Measurements from ENCODE around the gene NTRK1. TPM values are rescaled to one million over a fixed set of nuclear protein-coding genes. Genes with fewer than 3 reads are reported as not detected.

The NTRK1 gene
- total and polyA plus RNA-seq, 2 of the 4 experiments (the other 2 are of a cell fraction): not detected

- no peak overlapping the region for H2AK9ac ChIP-seq (replicated peaks; ENCODE audit: low read depth, low read length, poor library complexity)
- TF ChIP-seq RCOR1 (IDR thresholded peaks at IDR 0.05; ENCODE audit: insufficient replicate concordance, low read length): no peak
- TF ChIP-seq CTCF (conservative IDR thresholded peaks at IDR 0.05; ENCODE audit: low read depth, low read length): no peak
- no peak for TF ChIP-seq RAD21 (IDR thresholded peaks at IDR 0.05; ENCODE audit: low read length)
- TF ChIP-seq MAFK (IDR thresholded peaks at IDR 0.05; ENCODE audit: low read depth, low read length): no peak
- TF ChIP-seq BHLHE40 (IDR thresholded peaks at IDR 0.05; ENCODE audit: low read depth, low read length): no peak
- no peak overlapping the region for H3K14ac ChIP-seq (replicated peaks; ENCODE audit: low read depth, low read length)
- no peaks in the 10 kb centered on the region; the same call in 1 of the 2 replicates for H3K9me1 ChIP-seq (ENCODE audit: insufficient read depth, low read length)
- DNase-seq (no peak), ATAC-seq (ENCODE audit: low read depth) (no peak)
- H3K9me3 ChIP-seq (ENCODE audit: control insufficient read depth, insufficient read depth, low read length): no peaks in the 10 kb centered on the region
- H3K23ac ChIP-seq (ENCODE audit: low read depth, low read length): no peak overlapping the region
- no peak overlapping the region for H2BK5ac ChIP-seq (ENCODE audit: low read depth, low read length, poor library complexity, severe bottlenecking)
- H3K4me1 ChIP-seq (ENCODE audit: control insufficient read depth, insufficient read depth, low read length): no peaks in the 10 kb centered on the region
- no peak overlapping the region for H3K9ac ChIP-seq (ENCODE audit: low read depth, low read length)
- no peak overlapping the region for H3K56ac ChIP-seq (ENCODE audit: extremely low read depth, insufficient read depth, low read length)
- no peak overlapping the region for H3K4me3 ChIP-seq (ENCODE audit: insufficient read depth, low read depth, low read length)
- H4K20me1 ChIP-seq (ENCODE audit: insufficient read depth, low read length): no peaks in the 10 kb centered on the region; the same call in 1 of the 2 replicates
- no peak overlapping the region for H2BK15ac ChIP-seq (ENCODE audit: low read depth, low read length)
- H4K91ac ChIP-seq (ENCODE audit: insufficient read depth, low read depth, low read length): no peak overlapping the region
- H3K4me2 ChIP-seq (ENCODE audit: low read depth, low read length): no peak overlapping the region
- no TSS peak for BruUV-seq (replicated peaks)
- no peaks in the 10 kb centered on the region for H3K79me1 ChIP-seq (ENCODE audit: low read depth in 1 of 2, low read length in 2 of 2)
- H4K8ac ChIP-seq (ENCODE audit: low read depth in 2 of 2, low read length in 2 of 2): no peak overlapping the region
- no peak overlapping the region for H2AFZ ChIP-seq (replicated peaks; ENCODE audit: low read length, poor library complexity)
- CTCF ChIA-PET: no interaction called here
- H3K18ac ChIP-seq (ENCODE audit: low read depth, low read length): no peak overlapping the region
- no peak overlapping the region for H3K4ac ChIP-seq (ENCODE audit: low read depth, low read length)
- intact Hi-C loops (cut with micrococcal nuclease): no loop called here
- 16% methylated on average over 2 of the region's 4 CpGs; no CpG with 5 or more reads in 1 of the 2 experiments for WGBS, 2 experiments (ENCODE audit: extremely low coverage in 2 of 2, insufficient read length in 1 of 2)
- H2AK5ac ChIP-seq (ENCODE audit: low read depth, low read length): no peak overlapping the region
- H4K5ac ChIP-seq (ENCODE audit: low read depth, low read length): no peak overlapping the region
- no peak overlapping the region for H2BK120ac ChIP-seq (ENCODE audit: low read depth, low read length)
- peaks cover 1% of the 10 kb centered on the region; the same call in 1 of the 2 replicates for H3K36me3 ChIP-seq (ENCODE audit: control insufficient read depth, insufficient read depth, low read length)
- H2BK20ac ChIP-seq (ENCODE audit: low read depth, low read length): no peak overlapping the region
- H3K27ac ChIP-seq (ENCODE audit: insufficient read depth, low read length): no peak overlapping the region
- in situ Hi-C loops (cut with MboI; ENCODE audit: low sequenced_read_pairs): no loop called here
- dilution Hi-C loops (cut with HindIII; ENCODE audit: low sequenced_read_pairs, unreplicated experiment): no loop called here
- POLR2A ChIA-PET (ENCODE audit: unreplicated experiment): no interaction called here
- peaks cover 14% of the 10 kb centered on the region for H3K27me3 ChIP-seq (ENCODE audit: control insufficient read depth, insufficient read depth, low read length)
Observed at GRCh38 chr1:156930483-156930882, 69.8 kb downstream of the NTRK1 start.

Other genes starting within 250 kb of the NTRK1 start
- gene HAPLN2, start 241.4 kb upstream of the NTRK1 start, total RNA-seq (2012; rRNA removed): not detected in 2 replicates
- not detected in 2 replicates for gene HAPLN2, start 241.4 kb upstream of the NTRK1 start, polyA plus RNA-seq (2012; rRNA removed)
- gene BCAN, start 218.7 kb upstream of the NTRK1 start, total RNA-seq (2012; rRNA removed): not detected in 2 replicates
- 0.07 TPM in 1 of 2 replicates, not detected in the other for gene BCAN, start 218.7 kb upstream of the NTRK1 start, polyA plus RNA-seq (2012; rRNA removed)
- 40.1 and 46.1 TPM in 2 replicates for gene NES, start 183.5 kb upstream of the NTRK1 start, total RNA-seq (2012; rRNA removed)
- gene NES, start 183.5 kb upstream of the NTRK1 start, polyA plus RNA-seq (2012; rRNA removed): 25.3 and 26.7 TPM in 2 replicates
- 6.1 and 6.3 TPM in 2 replicates for gene CRABP2, start 155.3 kb upstream of the NTRK1 start, total RNA-seq (2012; rRNA removed)
- gene CRABP2, start 155.3 kb upstream of the NTRK1 start, polyA plus RNA-seq (2012; rRNA removed): 12.2 and 15.7 TPM in 2 replicates
- gene METTL25B, start 132.4 kb upstream of the NTRK1 start, total RNA-seq (2012; rRNA removed): 2.3 and 3.1 TPM in 2 replicates
- 9.6 and 10.1 TPM in 2 replicates for gene METTL25B, start 132.4 kb upstream of the NTRK1 start, polyA plus RNA-seq (2012; rRNA removed)
- gene ISG20L2, start 132.1 kb upstream of the NTRK1 start, total RNA-seq (2012; rRNA removed): 13.6 and 17.0 TPM in 2 replicates
- gene ISG20L2, start 132.1 kb upstream of the NTRK1 start, polyA plus RNA-seq (2012; rRNA removed): 27.2 and 27.3 TPM in 2 replicates
- gene MRPL24, start 119.8 kb upstream of the NTRK1 start, total RNA-seq (2012; rRNA removed): 65.3 and 68.8 TPM in 2 replicates
- 94.9 and 99.5 TPM in 2 replicates for gene MRPL24, start 119.8 kb upstream of the NTRK1 start, polyA plus RNA-seq (2012; rRNA removed)
- 94.6 and 145 TPM in 2 replicates for gene HDGF, start 109.2 kb upstream of the NTRK1 start, total RNA-seq (2012; rRNA removed)
- gene HDGF, start 109.2 kb upstream of the NTRK1 start, polyA plus RNA-seq (2012; rRNA removed): 102 and 123 TPM in 2 replicates
- gene PRCC, start 93.3 kb upstream of the NTRK1 start, total RNA-seq (2012; rRNA removed): 10.6 and 14.7 TPM in 2 replicates
- 52.4 and 59.6 TPM in 2 replicates for gene PRCC, start 93.3 kb upstream of the NTRK1 start, polyA plus RNA-seq (2012; rRNA removed)
- gene SH2D2A, start 44.0 kb upstream of the NTRK1 start, total RNA-seq (2012; rRNA removed): 0.28 TPM in 1 of 2 replicates, not detected in the other
- 0.23 TPM in 1 of 2 replicates, not detected in the other for gene SH2D2A, start 44.0 kb upstream of the NTRK1 start, polyA plus RNA-seq (2012; rRNA removed)
- not detected in 2 replicates for gene INSRR, start 1.7 kb upstream of the NTRK1 start, total RNA-seq (2012; rRNA removed)
- not detected in 2 replicates for gene INSRR, start 1.7 kb upstream of the NTRK1 start, polyA plus RNA-seq (2012; rRNA removed)
- 2.0 and 2.8 TPM in 2 replicates for gene PEAR1, start 32.9 kb downstream of the NTRK1 start, total RNA-seq (2012; rRNA removed)
- gene PEAR1, start 32.9 kb downstream of the NTRK1 start, polyA plus RNA-seq (2012; rRNA removed): 44.4 and 52.1 TPM in 2 replicates
- gene LRRC71, start 59.8 kb downstream of the NTRK1 start, total RNA-seq (2012; rRNA removed): not detected in 2 replicates
- gene LRRC71, start 59.8 kb downstream of the NTRK1 start, polyA plus RNA-seq (2012; rRNA removed): 0.47 and 0.50 TPM in 2 replicates
- 15.3 and 16.8 TPM in 2 replicates for gene ARHGEF11, start 184.9 kb downstream of the NTRK1 start, total RNA-seq (2012; rRNA removed)
- gene ARHGEF11, start 184.9 kb downstream of the NTRK1 start, polyA plus RNA-seq (2012; rRNA removed): 17.2 and 18.5 TPM in 2 replicates
- not detected in 2 replicates for gene ETV3L, start 238.9 kb downstream of the NTRK1 start, total RNA-seq (2012; rRNA removed)
- gene ETV3L, start 238.9 kb downstream of the NTRK1 start, polyA plus RNA-seq (2012; rRNA removed): not detected in 2 replicates